ENCODE results near the gene CTNNA3.

The CTNNA3 gene

DNA sequence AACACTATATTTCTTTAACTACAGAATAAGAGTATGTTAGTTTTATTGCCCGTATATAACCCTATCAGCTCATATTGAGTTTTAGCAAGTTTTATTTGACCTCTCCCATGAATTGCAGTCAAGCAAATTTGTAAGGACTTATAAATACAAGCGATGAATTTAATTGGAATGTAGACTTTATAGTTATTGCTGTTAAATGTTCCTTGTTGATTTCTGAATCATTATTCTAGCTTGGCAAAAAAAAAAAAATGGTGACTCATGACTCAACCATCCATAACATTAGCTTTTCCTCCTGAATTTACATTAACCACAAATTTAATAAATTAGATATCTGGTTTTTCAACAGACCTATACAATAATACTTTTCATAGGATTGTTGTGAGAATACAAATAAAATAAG, 1104.1 kb downstream of the CTNNA3 start:
- H3K4me1 ChIP-seq (ENCODE audit: control insufficient read depth in 1 of 2, insufficient read depth in 1 of 2, low read depth in 1 of 2, low read length in 1 of 2), result no peaks in the 10 kb centered on the region
- TF ChIP-seq, protein P1, sequence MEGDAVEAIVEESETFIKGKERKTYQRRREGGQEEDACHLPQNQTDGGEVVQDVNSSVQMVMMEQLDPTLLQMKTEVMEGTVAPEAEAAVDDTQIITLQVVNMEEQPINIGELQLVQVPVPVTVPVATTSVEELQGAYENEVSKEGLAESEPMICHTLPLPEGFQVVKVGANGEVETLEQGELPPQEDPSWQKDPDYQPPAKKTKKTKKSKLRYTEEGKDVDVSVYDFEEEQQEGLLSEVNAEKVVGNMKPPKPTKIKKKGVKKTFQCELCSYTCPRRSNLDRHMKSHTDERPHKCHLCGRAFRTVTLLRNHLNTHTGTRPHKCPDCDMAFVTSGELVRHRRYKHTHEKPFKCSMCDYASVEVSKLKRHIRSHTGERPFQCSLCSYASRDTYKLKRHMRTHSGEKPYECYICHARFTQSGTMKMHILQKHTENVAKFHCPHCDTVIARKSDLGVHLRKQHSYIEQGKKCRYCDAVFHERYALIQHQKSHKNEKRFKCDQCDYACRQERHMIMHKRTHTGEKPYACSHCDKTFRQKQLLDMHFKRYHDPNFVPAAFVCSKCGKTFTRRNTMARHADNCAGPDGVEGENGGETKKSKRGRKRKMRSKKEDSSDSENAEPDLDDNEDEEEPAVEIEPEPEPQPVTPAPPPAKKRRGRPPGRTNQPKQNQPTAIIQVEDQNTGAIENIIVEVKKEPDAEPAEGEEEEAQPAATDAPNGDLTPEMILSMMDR (IDR thresholded peaks at IDR 0.05), result no peak
- H3K27ac ChIP-seq, result no peak overlapping the region
- H3K9me3 ChIP-seq, result no peaks in the 10 kb centered on the region
- H3K27me3 ChIP-seq, result no peaks in the 10 kb centered on the region
- no peak overlapping the region for H3K4me3 ChIP-seq (ENCODE audit: low read depth in 1 of 2, low read length in 1 of 2)
- no peaks in the 10 kb centered on the region for H3K36me3 ChIP-seq

DNA sequence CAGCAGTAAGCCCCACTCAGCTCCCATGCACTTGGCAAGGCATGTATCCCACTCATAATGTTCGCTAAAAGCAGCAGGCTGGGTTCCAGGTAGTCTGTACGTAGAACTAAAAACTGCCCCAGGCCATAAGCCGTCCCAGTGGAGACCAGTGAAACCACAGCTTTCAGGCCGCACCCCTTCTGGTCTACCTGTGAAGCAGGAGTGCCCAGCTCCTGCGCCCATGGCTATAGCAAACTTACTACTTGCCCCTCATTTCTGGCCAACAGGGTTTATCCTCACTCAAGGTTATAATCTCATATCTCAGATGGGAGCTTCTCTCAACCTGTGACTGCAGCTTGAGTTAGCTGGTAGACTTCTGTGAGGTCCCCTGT, 1108.3 kb downstream of the CTNNA3 start:
- H3K27me3 ChIP-seq, result no peaks in the 10 kb centered on the region
- H3K4me3 ChIP-seq (ENCODE audit: low read depth in 1 of 2, low read length in 1 of 2), result no peak overlapping the region
- H3K9me3 ChIP-seq, result no peaks in the 10 kb centered on the region
- no peak overlapping the region for H3K27ac ChIP-seq
- H3K4me1 ChIP-seq (ENCODE audit: control insufficient read depth in 1 of 2, insufficient read depth in 1 of 2, low read depth in 1 of 2, low read length in 1 of 2), result no peaks in the 10 kb centered on the region
- H3K36me3 ChIP-seq, result no peaks in the 10 kb centered on the region
- TF ChIP-seq, protein P1 (IDR thresholded peaks at IDR 0.05), result no peak

DNA sequence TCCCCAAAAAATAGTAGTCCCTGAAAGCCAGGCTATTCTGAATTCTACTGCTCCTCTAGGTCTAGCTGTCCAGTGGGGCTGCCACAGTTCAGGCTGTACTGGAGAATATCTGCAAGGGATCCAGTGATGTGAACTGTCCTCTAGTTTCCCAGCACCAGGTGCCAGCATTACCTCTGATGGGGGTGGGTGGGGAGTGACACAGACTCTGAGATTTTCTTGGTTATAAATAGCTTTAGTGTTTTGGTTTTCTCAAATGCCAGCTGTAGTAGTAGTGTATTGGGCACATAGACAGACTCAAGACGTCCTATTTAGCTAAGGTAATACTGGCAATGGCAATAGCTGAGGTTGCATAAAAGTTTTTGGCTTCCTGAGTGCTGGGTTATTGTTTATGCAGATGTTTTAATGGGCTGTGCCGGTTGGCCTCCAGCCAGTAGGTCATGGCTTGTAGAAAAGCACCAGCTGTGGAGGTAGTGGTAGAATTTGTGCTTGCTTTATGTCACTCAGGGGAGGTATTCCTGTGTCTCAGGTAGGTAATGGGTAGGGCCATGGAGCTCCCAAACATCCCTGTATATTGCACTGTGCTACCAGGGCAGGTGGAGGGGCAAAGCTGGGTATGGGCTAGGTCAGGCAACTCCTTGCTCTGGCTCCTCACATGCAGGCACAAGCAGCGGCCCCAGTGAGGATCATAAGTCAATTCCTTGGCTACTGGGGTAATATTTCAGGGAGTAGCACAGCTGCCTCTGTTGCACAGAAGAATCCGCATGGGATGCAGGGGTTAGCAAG, 1108.9 kb downstream of the CTNNA3 start:
- Histone ChIP-seq H3K4me3 (ENCODE audit: low read depth in 1 of 2, low read length in 1 of 2) (no peak overlapping the region), H3K36me3 (no peaks in the 10 kb centered on the region), H3K27ac (no peak overlapping the region), H3K9me3 (no peaks in the 10 kb centered on the region), H3K27me3 (no peaks in the 10 kb centered on the region), H3K4me1 (ENCODE audit: control insufficient read depth in 1 of 2, insufficient read depth in 1 of 2, low read depth in 1 of 2, low read length in 1 of 2) (no peaks in the 10 kb centered on the region)
- TF ChIP-seq, protein P1 (IDR thresholded peaks at IDR 0.05), result no peak

DNA sequence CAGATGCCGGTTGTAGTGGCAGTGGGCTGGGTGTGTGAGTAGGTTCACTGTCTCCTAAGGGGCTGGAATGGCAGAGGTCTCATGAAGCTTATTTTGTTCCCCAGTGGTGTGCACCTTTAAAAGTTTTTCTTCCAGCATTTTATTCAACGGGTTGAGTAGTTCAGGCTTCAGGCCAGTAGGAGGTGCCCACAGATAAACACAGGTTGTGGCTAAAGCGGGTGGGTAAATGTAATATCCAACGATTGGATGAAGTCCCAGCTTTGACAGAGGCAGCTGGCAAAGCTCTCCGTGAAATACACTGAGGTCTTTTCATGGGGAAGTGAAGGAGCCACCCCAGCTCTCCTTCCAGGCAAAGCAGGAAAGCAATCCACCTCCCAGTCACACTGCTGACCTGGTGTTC, 1109.9 kb downstream of the CTNNA3 start:
- Histone ChIP-seq H3K27ac (no peak overlapping the region), H3K36me3 (no peaks in the 10 kb centered on the region), H3K27me3 (no peaks in the 10 kb centered on the region), H3K4me1 (ENCODE audit: control insufficient read depth in 1 of 2, insufficient read depth in 1 of 2, low read depth in 1 of 2, low read length in 1 of 2) (no peaks in the 10 kb centered on the region), H3K4me3 (ENCODE audit: low read depth in 1 of 2, low read length in 1 of 2) (no peak overlapping the region), H3K9me3 (no peaks in the 10 kb centered on the region)
- TF ChIP-seq, protein P1 (IDR thresholded peaks at IDR 0.05), result no peak

DNA sequence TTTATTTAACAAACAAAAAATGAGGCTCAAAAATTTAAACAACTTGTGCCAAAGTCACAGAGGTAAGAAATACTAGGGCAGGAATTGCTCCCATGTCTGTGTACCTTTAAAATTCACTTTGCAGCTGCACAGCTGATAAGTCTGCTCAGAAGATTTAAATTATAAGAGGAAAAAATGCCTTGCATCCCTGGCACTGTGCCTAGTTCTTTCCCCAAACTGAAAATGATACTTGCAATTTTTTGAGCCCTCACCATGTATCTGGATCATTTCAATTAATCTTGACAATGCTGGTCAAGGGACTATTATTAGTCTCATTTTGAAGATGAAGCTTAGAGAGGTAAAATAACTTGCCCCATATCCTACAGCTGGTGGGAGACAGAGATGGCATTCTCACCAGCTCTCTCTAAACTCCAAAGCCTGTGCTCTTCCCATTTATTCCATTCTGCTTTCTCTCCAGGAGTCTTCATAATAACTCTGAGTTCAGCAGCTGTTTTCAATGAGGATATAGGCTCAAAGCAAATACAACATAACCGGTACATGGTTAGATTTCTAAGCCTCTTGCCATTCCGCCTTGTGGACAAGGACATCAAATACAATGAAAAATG, 1120.6 kb downstream of the CTNNA3 start:
- H3K27ac ChIP-seq, result no peak overlapping the region
- TF ChIP-seq, protein P1 (IDR thresholded peaks at IDR 0.05), result no peak

More for the DNA sequence above, 1120.6 kb downstream of the CTNNA3 start:
- Histone ChIP-seq H3K36me3 (no peaks in the 10 kb centered on the region), H3K9me3 (no peaks in the 10 kb centered on the region), H3K27me3 (no peaks in the 10 kb centered on the region), H3K4me1 (ENCODE audit: control insufficient read depth in 1 of 2, insufficient read depth in 1 of 2, low read depth in 1 of 2, low read length in 1 of 2) (no peaks in the 10 kb centered on the region), H3K4me3 (ENCODE audit: low read depth in 1 of 2, low read length in 1 of 2) (no peak overlapping the region)
